Measurements from ENCODE around the gene RP2.

The RP2 gene

DNA sequence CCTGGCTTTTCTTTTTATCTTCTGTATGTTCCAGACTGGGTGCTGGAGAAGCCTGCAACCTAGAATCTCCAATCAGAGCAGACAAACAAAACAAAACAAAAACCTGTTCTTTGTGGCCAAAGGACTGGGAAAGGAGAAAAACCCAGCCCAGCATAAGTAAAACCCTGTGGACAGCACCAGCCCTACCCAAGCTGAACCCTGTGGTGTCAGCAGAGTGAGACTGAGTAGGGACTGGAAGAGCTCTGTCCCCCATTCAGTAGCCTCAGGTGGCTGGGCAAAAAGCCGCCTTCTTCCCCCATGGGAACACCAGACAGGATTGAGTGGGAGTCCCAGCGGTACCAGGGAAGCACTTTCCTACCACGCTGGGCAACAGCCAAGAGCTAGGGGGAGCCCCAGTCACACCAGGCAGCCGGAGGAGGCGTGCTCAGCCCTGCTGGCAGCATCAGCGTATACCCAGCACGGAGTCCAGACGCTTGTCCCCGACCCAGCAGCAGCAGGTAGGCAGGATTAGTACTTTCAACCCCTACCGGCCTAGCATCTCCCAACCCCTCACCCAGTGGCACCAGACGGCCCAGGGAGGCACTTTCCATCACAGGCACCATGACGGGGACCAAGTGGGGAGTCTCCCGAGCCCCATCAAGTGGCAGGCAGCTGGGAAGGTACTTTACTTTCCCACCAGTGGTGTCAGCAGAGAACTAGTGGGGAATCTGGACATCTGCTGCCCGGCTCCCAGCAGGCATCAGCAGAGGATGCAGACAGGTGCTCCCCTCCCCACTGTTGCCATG lies 66.8 kb downstream of the RP2 start:
- DNase-seq = peak; percentile 81
- TF ChIP-seq, protein P1, sequence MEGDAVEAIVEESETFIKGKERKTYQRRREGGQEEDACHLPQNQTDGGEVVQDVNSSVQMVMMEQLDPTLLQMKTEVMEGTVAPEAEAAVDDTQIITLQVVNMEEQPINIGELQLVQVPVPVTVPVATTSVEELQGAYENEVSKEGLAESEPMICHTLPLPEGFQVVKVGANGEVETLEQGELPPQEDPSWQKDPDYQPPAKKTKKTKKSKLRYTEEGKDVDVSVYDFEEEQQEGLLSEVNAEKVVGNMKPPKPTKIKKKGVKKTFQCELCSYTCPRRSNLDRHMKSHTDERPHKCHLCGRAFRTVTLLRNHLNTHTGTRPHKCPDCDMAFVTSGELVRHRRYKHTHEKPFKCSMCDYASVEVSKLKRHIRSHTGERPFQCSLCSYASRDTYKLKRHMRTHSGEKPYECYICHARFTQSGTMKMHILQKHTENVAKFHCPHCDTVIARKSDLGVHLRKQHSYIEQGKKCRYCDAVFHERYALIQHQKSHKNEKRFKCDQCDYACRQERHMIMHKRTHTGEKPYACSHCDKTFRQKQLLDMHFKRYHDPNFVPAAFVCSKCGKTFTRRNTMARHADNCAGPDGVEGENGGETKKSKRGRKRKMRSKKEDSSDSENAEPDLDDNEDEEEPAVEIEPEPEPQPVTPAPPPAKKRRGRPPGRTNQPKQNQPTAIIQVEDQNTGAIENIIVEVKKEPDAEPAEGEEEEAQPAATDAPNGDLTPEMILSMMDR (IDR thresholded peaks at IDR 0.05; ENCODE audit: low read depth, low read length) = peak; percentile 90
- no peak overlapping the region for H3K27ac ChIP-seq
- H3K36me3 ChIP-seq = no peaks in the 10 kb centered on the region
- H3K9me3 ChIP-seq (ENCODE audit: severe bottlenecking) = no peaks in the 10 kb centered on the region
- peaks cover 18% of the 10 kb centered on the region for H3K27me3 ChIP-seq (ENCODE audit: insufficient read depth, low read depth, severe bottlenecking)
- H3K4me3 ChIP-seq (ENCODE audit: low read depth, low read length) = peak overlapping the region; percentile 35

- DNase-seq = no peak
- TF ChIP-seq, protein P1 (IDR thresholded peaks at IDR 0.05; ENCODE audit: low read depth, low read length) = no peak
- Histone ChIP-seq H3K4me3 (ENCODE audit: low read depth, low read length) (no peak overlapping the region), H3K27ac (no peak overlapping the region), H3K27me3 (ENCODE audit: insufficient read depth, low read depth, severe bottlenecking) (peaks cover 18% of the 10 kb centered on the region), H3K36me3 (no peaks in the 10 kb centered on the region), H3K9me3 (ENCODE audit: severe bottlenecking) (no peaks in the 10 kb centered on the region)
Measured at GRCh38 chrX:46904626-46905025, 67.8 kb downstream of the RP2 start.

DNA sequence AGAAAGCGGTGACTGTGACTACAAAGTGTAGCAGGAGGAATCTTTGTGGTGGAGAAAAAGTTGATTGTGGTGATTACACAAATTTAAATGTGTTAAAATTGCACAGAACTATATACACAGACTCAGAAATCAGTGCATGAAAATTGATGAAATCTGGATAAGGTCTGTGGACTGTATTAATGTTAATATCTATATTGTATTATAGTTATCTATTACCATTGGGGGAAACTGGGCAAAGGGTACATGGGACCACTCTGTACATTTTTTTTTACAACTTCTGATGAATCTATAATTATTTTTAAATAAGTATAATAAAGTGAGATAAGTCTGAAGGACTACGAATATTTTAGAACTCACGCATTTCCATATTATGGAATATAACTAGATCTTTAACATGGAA lies 73.6 kb downstream of the RP2 start:
- Histone ChIP-seq H3K9me3 (ENCODE audit: severe bottlenecking) (no peaks in the 10 kb centered on the region), H3K4me3 (ENCODE audit: low read depth, low read length) (no peak overlapping the region), H3K27me3 (ENCODE audit: insufficient read depth, low read depth, severe bottlenecking) (peaks cover 16% of the 10 kb centered on the region), H3K36me3 (no peaks in the 10 kb centered on the region), H3K27ac (no peak overlapping the region)
- TF ChIP-seq, protein P1 (IDR thresholded peaks at IDR 0.05; ENCODE audit: low read depth, low read length) = no peak
- no peak for DNase-seq

- H3K4me3 ChIP-seq (ENCODE audit: low read depth, low read length) = peak within 1 kb of the TSS; percentile 40
- peak; percentile 73 for DNase-seq
- H3K27ac ChIP-seq = peak within 1 kb of the TSS; percentile 56; the same call in 1 of the 2 replicates
- H3K9me3 ChIP-seq (ENCODE audit: severe bottlenecking) = no peaks in the 10 kb centered on the region
- TF ChIP-seq, protein P1 (IDR thresholded peaks at IDR 0.05; ENCODE audit: low read depth, low read length) = no peak
- no peaks in the 10 kb centered on the region for H3K36me3 ChIP-seq
- H3K27me3 ChIP-seq (ENCODE audit: insufficient read depth, low read depth, severe bottlenecking) = peaks cover 14% of the 10 kb centered on the region
Measured at GRCh38 chrX:46912098-46912602, 75.3 kb downstream of the RP2 start, which contains the start of gene JADE3. Gene JADE3 (plus strand): TSS chrX:46912421. CDS start chrX:46984895, 72,474 bp downstream.

DNA sequence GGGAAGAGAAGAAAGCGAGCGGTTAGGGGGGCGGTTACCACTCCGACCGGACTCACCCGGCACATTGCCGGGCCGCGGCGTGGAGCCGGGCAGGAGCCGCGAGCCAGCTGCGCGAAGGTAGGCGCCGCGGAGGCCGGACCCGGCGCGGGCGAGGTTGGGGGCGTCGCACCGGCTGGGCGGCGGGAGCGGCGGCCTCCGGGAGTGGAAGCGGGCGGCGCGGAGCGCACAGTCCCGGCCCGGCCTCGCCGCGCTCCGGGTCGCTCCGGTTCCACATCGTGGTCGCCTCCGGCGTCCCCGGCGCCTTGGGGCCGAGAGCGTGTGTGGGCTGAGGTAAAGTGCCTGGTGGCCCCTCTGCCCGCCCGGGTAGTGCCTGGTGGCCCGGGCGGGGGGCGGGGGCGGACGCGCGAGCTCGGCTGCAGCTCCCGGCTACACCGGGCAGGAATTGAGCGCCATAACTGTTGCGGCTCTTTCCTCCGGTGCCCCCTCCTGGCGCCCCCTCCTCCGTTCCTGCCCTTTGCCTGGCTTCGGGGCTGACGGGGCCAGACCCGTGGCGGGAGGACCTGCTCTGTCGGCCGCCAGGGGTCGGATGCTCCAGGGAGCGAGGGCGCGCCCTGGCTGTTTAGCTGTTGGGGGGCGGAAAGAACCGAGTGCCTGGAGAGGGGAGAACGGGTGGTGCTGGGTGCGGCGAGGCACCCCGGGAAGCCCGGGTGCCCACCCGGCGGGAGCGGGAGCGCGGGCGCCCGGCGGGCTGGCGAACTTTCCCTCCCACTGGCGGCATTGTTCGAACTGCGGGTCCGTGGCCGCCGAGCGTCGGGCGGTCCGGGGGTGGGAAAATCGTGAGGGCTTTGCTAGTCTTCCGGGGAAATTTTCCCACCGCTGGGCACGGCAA lies 76.0 kb downstream of the RP2 start:
- Histone ChIP-seq H3K4me3 (ENCODE audit: low read depth, low read length) (peak overlapping the region; percentile 40), H3K27me3 (ENCODE audit: insufficient read depth, low read depth, severe bottlenecking) (peaks cover 14% of the 10 kb centered on the region), H3K36me3 (no peaks in the 10 kb centered on the region), H3K27ac (peak overlapping the region; percentile 56; the same call in 1 of the 2 replicates), H3K9me3 (ENCODE audit: severe bottlenecking) (no peaks in the 10 kb centered on the region)
- DNase-seq = peak; percentile 45
- TF ChIP-seq, protein P1 (IDR thresholded peaks at IDR 0.05; ENCODE audit: low read depth, low read length) = peak; percentile 48

Measured in WERI-Rb-1 (cell line).